COLO668 (cell line): Measurements from ENCODE around the gene LEP.
"Not testable (repeated sequence)": the region's sequence is repeated elsewhere in the genome, so short reads cannot be mapped to it uniquely, and the experiment has no call there.

Source experiments
- DNase-seq: peaks from one replicate; lab custom pipeline; 2025; ENCODE audit not compliant: unreplicated experiment; lab: John Stamatoyannopoulos, UW

LEP gene

DNA sequence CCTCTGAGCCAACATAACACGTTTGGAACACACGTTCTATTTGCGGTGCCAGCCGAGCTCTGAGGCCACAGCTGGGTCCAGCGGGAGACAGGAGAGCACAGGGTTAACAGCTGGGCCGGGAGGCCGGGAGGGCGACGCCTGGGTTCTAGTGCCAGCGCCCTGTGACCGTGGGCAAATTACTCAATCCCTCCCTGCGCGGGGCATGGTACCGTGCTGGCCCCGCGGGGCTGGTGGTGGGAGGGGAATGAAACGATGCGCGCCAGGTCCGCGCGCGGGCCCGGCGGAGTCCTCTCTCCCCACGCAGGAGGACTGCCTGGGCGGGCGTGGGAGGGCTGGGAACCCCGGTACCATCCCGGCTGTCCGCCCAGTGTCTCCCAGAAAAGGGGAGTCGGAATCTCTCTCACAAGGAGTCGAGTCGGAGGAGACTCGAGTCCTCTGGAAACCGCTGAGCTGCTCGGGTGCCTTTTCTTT is 30.4 kb downstream of the LEP start:
- DNase-seq: no peak

DNA sequence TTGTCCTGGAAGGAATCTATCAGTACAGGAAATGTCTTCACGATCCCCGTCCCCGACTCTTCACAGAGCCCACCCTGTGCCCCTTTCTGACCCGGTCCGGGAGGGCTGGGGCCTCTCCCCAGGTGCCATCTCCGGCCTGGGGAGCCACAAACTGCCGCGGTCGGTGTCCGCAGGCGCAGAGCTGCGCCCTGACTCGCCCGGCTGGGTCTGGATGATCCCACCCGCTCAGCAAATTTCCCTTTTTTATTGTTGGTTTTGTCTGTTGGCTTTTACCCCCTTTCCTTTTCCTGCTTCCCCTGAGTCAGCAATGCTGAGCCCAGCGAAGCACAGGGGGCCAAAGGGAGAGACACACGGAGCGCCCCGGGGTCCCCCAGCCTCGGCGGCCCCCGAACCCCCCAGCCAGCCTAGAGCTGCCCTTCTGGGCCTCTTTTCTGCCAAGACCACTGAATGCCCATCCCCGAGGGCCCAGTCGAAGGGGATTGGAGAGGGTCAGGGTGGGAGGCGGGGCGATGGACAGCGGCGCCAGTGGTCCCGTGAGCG is 30.9 kb downstream of the LEP start:
- DNase-seq: no peak

DNA sequence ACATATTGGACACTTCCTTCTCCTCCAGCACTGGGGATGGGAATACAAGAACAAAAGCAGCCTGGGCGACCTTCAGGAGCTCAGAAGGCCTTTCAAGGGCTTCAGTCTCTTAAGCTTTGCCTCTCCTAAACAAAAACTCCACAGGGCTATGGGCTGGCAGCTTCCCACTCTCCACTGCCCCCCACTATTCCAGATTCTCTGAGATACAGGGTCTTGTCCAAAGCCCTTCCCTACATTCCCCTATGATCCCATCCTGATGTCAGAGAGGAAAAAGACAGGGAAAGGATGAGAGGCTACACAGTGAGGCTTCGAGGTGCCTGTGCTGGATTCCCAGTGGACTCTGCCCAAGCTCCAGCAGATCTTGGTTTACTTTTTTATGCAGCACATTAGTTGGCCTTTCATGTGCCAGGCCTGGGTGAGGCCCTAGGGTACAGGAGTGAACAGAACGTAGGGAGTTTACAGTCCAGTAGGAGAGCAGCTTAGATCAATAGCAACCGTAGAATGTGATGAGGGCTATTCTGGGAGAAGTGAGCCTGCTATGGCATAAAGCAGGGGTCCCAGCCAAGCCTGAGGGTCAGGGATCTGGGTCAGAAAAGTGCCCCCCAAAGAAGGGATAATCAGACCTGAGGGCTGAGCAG is 33.3 kb downstream of the LEP start:
- no peak for DNase-seq

DNA sequence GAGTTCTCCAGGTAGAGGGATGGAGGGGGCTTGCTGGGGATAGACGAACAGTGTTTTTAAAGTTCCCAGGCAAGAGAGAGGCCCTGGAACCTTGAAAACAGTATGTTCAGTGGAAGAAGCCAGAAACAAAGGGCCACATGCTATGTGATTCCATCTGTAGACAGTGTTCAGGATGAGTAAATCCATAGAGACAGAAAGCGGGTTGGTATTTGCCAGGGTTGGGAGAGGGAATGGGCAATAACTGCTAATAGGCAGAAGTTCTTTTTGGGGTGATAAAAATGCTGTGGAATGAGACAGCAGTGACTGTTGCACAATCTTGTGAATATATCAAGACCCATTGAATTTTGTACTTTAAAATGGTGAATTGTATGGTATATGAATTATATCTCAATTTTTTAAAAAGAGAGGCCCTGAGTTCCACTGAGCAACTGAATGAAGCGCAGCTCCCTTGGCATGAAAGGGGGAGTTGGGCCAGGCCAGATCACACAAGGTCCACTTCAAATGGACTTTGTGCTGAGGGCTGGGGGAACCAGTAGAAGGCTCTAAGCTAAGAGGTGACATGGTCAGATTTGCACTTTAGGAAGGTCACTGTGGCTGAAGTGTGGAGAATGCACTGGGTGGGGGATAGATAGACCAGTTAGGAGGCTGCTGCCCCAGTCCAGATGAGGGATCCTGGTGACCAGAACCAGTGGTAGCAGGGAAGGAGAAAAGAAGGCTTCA is 34.0 kb downstream of the LEP start:
- no peak for DNase-seq

DNA sequence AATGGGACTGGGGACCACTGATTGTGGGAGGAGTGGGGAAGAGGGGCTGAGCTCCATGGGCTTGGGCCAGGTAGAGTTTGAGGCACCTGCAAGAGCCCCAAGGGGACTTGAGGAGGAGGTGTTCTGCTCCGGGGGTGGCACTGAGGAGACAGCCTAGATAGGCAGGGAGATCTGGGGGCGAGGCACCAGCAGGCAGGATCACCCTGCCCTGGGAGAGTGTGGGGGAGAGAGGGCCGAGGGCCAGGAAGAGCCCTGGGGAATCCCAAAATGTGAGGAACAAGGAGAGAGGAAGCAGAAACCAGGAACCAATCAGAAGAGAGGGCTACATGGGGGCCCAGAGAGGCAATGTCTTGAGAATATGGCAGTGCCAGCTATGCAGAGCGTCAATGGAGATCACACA is 34.6 kb downstream of the LEP start:
- no peak for DNase-seq

DNA sequence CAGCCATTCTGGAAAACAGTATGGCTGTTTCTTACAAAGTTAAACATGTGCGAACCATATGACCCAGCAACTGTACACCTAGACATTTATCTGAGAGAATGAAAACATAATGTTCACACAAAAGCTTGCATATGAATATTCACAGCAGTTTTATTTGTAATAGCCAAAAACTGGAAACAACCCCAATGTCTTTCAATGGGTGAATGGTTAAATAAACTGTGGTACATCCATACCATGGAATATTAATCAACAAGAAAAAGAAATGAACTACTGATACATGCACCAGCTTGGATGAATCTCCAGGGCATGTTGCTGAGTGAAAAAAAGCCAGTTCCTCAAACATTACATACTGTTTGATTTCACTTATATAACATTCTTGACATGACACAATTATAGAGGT is 37.3 kb downstream of the LEP start:
- no peak for DNase-seq

DNA sequence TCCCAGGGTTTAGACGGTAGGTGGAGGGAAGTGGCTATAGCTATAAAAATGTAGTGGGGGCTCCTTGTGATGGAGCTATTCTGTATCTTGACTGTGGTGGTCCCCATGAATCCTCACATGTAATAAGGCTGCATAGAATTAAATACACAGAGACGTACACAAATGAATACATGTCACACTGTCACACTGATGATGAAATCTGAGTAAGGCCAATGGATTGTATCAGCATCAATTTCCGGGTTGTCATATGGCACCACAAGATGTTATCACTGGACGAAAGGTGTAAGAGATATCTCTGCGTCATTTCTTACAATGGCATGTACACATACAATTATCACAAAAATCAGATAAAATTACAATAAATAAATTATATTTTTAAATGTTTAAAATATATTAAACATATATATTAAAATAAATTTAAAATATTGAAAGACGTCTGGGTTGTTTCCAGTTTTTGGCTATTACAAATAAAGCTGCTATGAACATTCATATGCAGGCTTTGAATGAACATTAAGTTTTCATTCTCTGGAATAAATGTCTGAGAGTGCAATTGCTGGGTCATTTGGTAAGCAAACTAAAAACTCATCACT is 38.1 kb downstream of the LEP start:
- DNase-seq: no peak

DNA sequence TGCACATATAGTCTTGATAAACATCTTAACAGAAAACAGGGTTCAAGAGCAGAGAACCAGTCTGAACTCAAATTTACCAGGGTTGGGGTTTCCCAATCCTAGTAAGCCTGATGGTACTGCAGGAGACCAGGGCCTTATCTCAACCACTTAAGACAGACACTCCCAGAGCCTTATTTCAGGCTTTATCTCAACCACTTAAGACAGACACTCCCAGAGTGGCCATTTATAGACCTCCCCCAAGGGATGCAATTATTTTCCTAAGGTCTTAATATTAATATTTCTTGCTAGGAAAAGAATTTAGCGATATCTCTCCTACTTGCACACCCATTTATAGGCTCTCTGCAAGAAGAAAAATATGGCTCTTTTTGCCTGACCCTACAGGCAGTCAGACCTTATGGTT is 39.4 kb downstream of the LEP start:
- not testable (repeated sequence) for DNase-seq

DNA sequence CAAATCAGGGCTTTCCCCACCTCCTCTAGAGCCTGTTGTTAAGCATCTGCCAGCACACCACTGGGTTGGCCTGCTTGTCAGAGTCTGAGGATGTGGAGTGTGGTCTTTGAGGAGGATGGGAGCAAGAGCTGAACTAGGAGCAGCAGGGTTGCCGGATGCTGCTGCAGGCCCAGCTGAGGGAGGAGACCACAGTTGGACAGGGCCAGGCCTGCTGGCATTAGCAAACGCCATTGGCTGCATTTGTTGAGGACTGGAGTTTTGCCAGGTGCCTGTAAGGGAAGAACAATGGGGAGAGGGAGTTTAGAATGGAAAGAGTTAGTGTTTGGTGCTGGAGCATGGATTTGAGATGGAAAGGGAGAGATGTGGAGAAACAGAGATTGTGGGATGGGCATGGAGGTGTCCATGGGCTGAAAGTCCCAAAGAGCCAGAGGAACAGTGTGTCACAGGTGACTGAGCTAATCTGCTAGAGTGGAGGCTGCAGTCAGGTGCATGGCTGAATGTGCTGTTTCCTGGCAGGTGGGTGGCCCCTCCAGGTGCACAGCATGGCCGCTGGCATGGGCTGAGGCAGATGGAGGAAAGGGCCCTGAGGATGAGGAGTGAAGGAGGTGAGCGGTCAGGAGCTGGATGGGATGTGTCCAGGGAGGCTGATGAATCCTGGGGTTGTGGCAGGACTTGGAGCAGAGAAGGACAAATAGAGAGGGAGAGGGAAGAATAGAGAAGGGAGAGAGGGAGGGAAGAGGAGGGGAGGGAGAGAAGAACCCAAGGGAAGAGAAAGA is 40.7 kb downstream of the LEP start:
- no peak for DNase-seq

DNA sequence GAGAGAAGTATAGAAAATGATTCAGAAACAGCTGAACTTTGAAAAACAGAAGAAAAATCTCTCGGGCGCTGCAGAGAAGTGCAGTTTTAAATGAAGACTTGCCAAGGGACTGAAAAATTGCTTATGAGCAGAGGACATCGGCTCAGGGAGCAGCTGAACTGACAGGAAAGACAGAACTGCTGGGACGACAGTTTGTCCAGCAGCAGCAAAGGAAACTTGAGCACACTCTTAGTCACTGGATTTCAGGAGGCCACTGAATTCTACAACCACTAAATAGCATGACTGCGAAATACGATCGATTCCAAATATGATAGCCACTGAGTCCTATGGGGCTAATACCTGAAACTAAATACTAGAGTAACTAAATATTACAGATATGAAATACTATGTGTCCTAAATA is 43.0 kb downstream of the LEP start:
- no peak for DNase-seq

DNA sequence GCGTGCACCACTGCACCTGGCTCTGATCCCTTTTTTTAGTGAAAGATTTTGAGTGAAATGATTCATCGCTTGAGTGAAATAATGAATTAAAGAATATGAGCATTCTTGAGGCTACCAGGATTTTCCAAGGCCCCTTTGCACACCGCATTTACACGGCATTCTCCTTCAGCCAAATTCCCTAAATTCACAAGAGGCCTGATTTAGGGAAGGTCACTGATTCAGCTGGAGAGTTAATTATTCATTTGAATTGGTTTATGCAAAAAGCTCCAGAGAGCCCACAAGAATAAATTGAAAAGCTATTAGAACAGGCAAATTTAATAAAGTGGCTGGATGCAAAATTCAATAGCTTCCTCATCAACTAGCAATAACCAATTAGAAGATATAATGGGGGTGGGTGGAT is 46.5 kb downstream of the LEP start:
- DNase-seq: no peak

DNA sequence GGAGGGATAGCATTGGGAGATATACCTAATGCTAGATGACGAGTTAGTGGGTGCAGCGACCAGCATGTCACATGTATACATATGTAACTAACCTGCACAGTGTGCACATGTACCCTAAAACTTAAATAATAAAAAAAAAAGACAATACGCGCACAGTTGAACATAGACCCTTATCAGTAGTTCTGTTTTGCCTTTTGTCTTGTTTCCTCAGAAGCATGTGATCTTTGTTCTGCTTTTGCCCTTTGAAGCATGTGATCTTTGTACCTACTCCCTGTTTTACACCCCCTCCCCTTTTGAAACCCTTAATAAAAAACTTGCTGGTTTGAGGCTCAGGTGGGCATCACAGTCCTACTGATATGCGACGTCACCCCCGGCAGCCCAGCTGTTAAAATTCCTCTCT is 56.9 kb downstream of the LEP start:
- DNase-seq: not testable (repeated sequence)

DNA sequence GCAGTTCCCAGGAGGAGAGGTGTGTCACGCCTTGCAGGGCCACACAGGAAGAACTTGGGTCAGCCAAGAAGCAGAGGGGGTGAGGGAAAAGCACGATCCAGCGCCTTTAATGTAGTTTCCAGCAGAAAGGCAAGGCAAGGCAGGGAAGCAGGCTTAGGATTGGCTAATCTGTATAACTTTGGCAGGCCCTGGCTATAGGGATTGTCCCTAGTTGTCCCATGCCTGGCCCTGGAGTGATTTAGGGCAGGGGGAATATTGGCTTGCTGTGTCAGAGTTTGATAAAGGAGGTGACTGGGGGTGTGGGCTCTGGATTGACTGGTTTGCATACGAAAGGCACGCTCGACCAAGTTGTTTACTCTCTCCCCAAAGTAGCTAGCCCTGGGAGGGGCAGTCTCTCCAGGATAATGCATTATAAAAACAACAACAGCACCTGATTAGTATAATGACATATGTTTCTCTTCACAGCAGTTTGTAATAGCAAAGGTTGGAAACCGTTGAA is 58.1 kb downstream of the LEP start:
- DNase-seq: no peak

DNA sequence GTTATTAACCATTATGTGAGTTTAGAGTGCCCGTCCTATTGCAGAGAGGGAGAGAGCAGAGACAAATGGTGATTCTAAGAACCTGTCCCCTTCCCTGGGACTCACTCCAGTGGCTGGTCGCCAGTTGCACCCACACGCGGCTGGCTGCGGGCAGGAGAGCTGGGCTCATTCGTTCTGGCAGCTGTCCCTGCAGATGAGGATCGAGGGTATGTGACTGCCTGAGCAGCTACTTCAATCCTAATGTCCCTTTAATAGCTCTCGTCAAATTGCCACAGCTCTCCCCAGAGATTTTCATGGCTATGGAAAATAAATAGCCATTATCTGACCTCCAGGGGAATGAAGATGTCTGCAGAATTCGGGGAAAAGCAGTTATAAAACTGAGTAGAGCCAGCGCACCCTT is 61.1 kb downstream of the LEP start:
- DNase-seq: no peak

DNA sequence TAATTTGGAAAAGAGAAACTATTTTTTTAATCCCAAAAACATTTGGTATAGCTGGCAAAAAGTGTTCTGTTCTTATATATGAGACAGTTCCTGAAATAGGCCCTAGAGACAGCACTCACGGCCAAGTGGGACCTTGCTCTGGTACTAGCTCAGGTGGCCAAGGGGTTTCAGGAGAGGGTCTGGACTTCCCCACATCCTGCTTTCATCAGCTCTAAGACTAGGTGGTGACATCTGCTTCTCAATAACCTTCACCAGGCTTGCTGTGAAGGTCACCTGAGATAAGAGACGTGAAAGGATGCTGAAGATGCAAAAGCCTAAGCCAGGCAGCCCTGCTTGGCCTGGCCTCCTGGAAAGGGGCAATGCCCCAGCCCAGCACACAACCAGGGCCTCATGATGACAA is 62.1 kb downstream of the LEP start:
- DNase-seq: no peak

DNA sequence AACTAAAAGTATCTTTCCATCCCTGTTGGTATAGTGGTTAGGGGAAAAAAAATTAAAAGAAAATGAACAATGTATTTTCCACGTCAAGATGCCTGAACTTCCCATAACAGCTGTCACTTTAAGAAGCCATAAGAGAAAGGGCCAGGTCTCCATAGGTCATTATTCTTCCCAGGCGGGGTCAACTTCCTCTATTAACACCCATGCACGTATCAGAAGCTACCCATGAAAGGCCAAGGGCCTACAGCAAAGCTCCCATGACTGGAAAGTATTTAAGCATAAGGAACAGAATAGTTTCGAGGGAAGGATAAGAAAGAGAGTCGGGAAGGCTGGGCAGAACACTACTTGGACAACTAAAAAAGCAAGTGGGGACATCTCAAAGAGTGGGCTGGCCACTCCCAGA is 62.6 kb downstream of the LEP start:
- no peak for DNase-seq

DNA sequence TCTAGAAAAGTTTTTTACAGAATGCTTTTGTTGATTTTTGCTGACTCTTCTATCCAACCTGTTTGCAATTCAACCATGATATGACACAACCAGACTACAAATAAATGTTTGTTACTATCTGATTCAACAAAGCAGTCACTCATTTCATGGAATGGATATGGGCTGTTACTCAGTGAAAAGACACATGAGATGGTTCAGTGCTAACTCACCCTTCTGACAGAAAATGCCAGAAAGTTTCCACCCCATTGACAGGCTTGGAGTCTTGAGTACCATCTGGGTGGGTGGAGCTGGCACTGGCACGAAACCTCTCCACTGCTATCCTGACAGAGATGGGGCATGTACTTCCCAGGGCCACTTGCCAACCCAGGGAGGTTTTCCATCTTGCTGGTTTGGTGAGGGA is 63.1 kb downstream of the LEP start:
- no peak for DNase-seq

DNA sequence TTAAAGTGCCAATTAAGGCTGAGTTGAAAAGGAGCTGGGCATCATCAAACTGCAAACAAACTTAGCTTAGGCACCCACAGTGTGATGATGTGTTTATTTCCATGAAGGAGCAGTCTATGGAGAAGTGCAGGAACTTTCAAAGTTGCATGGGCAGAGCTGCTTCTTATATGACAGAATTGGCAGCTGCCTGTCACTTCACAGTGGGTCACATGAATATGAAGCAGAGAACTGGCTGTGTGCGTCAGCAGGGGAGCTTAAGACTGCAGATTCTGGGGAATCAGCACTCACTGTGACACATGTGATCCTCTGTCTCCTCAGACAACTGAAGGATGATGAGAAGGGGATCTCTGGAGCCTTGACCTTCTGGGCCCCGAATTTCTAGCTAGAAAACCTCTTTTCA is 66.0 kb downstream of the LEP start:
- DNase-seq: no peak
